ENCODE measurements around the gene SLC16A8.
"Not testable (repeated sequence)": the region's sequence is repeated elsewhere in the genome, so short reads cannot be mapped to it uniquely, and the experiment has no call there.

The SLC16A8 gene

GRCh38 chr22:38120359-38121110 lies 36.6 kb upstream of the SLC16A8 start:
- Histone ChIP-seq H3K9ac (ENCODE audit: low read depth, low read length) (no peak overlapping the region), H3K4me1 (ENCODE audit: insufficient read depth, low read length) (no peaks in the 10 kb centered on the region), H3K9me3 (ENCODE audit: control insufficient read depth, insufficient read depth, low read length) (no peaks in the 10 kb centered on the region), H3K36me3 (ENCODE audit: insufficient read depth, low read length) (no peaks in the 10 kb centered on the region)

- not testable (repeated sequence) for H3K36me3 ChIP-seq (ENCODE audit: insufficient read depth, low read length); H3K4me1 ChIP-seq (ENCODE audit: insufficient read depth, low read length); H3K9me3 ChIP-seq (ENCODE audit: control insufficient read depth, insufficient read depth, low read length); H3K9ac ChIP-seq (ENCODE audit: low read depth, low read length)
Observed at GRCh38 chr22:38118747-38119146, 34.8 kb upstream of the SLC16A8 start.

- no peaks in the 10 kb centered on the region for H3K4me1 ChIP-seq (ENCODE audit: insufficient read depth, low read length)
- H3K36me3 ChIP-seq (ENCODE audit: insufficient read depth, low read length), result no peaks in the 10 kb centered on the region
- no peak overlapping the region for H3K9ac ChIP-seq (ENCODE audit: low read depth, low read length)
- no peaks in the 10 kb centered on the region for H3K9me3 ChIP-seq (ENCODE audit: control insufficient read depth, insufficient read depth, low read length)
Observed at GRCh38 chr22:38118182-38118581, 34.2 kb upstream of the SLC16A8 start.

GRCh38 chr22:38117556-38117955 lies 33.6 kb upstream of the SLC16A8 start:
- H3K9me3 ChIP-seq (ENCODE audit: control insufficient read depth, insufficient read depth, low read length); H3K4me1 ChIP-seq (ENCODE audit: insufficient read depth, low read length); H3K9ac ChIP-seq (ENCODE audit: low read depth, low read length); H3K36me3 ChIP-seq (ENCODE audit: insufficient read depth, low read length): not testable (repeated sequence)

- Histone ChIP-seq H3K4me1 (ENCODE audit: insufficient read depth, low read length) (peaks cover 6% of the 10 kb centered on the region; the same call in 1 of the 2 replicates), H3K9me3 (ENCODE audit: control insufficient read depth, insufficient read depth, low read length) (no peaks in the 10 kb centered on the region), H3K36me3 (ENCODE audit: insufficient read depth, low read length) (no peaks in the 10 kb centered on the region), H3K9ac (ENCODE audit: low read depth, low read length) (no peak overlapping the region)
Observed at GRCh38 chr22:38115423-38116205, 31.6 kb upstream of the SLC16A8 start.

GRCh38 chr22:38114484-38115398 lies 30.8 kb upstream of the SLC16A8 start:
- H3K36me3 ChIP-seq (ENCODE audit: insufficient read depth, low read length), result no peaks in the 10 kb centered on the region
- H3K4me1 ChIP-seq (ENCODE audit: insufficient read depth, low read length), result peaks cover 8% of the 10 kb centered on the region; the same call in 1 of the 2 replicates
- H3K9me3 ChIP-seq (ENCODE audit: control insufficient read depth, insufficient read depth, low read length), result no peaks in the 10 kb centered on the region
- no peak overlapping the region for H3K9ac ChIP-seq (ENCODE audit: low read depth, low read length)

GRCh38 chr22:38112381-38112780 lies 28.4 kb upstream of the SLC16A8 start:
- Histone ChIP-seq H3K4me1 (ENCODE audit: insufficient read depth, low read length) (peaks cover 8% of the 10 kb centered on the region; the same call in 1 of the 2 replicates), H3K9ac (ENCODE audit: low read depth, low read length) (no peak overlapping the region), H3K9me3 (ENCODE audit: control insufficient read depth, insufficient read depth, low read length) (no peaks in the 10 kb centered on the region), H3K36me3 (ENCODE audit: insufficient read depth, low read length) (no peaks in the 10 kb centered on the region)

- Histone ChIP-seq H3K36me3 (ENCODE audit: insufficient read depth, low read length) (no peaks in the 10 kb centered on the region), H3K9me3 (ENCODE audit: control insufficient read depth, insufficient read depth, low read length) (no peaks in the 10 kb centered on the region), H3K9ac (ENCODE audit: low read depth, low read length) (no peak overlapping the region), H3K4me1 (ENCODE audit: insufficient read depth, low read length) (peaks cover 8% of the 10 kb centered on the region; the same call in 1 of the 2 replicates)
Observed at GRCh38 chr22:38111925-38112355, 28.0 kb upstream of the SLC16A8 start.

GRCh38 chr22:38110863-38111852 lies 27.2 kb upstream of the SLC16A8 start:
- H3K9me3 ChIP-seq (ENCODE audit: control insufficient read depth, insufficient read depth, low read length), result no peaks in the 10 kb centered on the region
- H3K4me1 ChIP-seq (ENCODE audit: insufficient read depth, low read length), result peaks cover 8% of the 10 kb centered on the region; the same call in 1 of the 2 replicates
- no peaks in the 10 kb centered on the region for H3K36me3 ChIP-seq (ENCODE audit: insufficient read depth, low read length)
- H3K9ac ChIP-seq (ENCODE audit: low read depth, low read length), result no peak overlapping the region

- H3K9ac ChIP-seq (ENCODE audit: low read depth, low read length), result no peak within 1 kb of the TSS
- H3K36me3 ChIP-seq (ENCODE audit: insufficient read depth, low read length), result no peaks in the 10 kb centered on the region
- peaks cover 8% of the 10 kb centered on the region; the same call in 1 of the 2 replicates for H3K4me1 ChIP-seq (ENCODE audit: insufficient read depth, low read length)
- no peaks in the 10 kb centered on the region for H3K9me3 ChIP-seq (ENCODE audit: control insufficient read depth, insufficient read depth, low read length)
Observed at GRCh38 chr22:38110008-38110862, 26.3 kb upstream of the SLC16A8 start, which contains the start of gene BAIAP2L2. TSS of gene BAIAP2L2 (minus strand) at chr22:38110684. CDS start at chr22:38110525, 159 bp downstream.

- Histone ChIP-seq H3K9ac (ENCODE audit: low read depth, low read length) (no peak overlapping the region), H3K36me3 (ENCODE audit: insufficient read depth, low read length) (no peaks in the 10 kb centered on the region), H3K9me3 (ENCODE audit: control insufficient read depth, insufficient read depth, low read length) (no peaks in the 10 kb centered on the region), H3K4me1 (ENCODE audit: insufficient read depth, low read length) (peaks cover 8% of the 10 kb centered on the region; the same call in 1 of the 2 replicates)
Observed at GRCh38 chr22:38109371-38110001, 25.5 kb upstream of the SLC16A8 start.
